NT2/D1 (cell line): ENCODE data around the gene CACNB1.

ENCODE experiments used
- YY1 ChIP-seq: IDR thresholded peaks from 2 replicates; pipeline ENCODE4 v1.6.1; 2011; ENCODE audit not compliant: insufficient read length, insufficient read depth
- ZNF274 ChIP-seq: IDR thresholded peaks from 2 replicates; pipeline ENCODE4 v1.6.1; 2011; ENCODE audit warnings: mild to moderate bottlenecking, low read depth, low read length

DNA sequence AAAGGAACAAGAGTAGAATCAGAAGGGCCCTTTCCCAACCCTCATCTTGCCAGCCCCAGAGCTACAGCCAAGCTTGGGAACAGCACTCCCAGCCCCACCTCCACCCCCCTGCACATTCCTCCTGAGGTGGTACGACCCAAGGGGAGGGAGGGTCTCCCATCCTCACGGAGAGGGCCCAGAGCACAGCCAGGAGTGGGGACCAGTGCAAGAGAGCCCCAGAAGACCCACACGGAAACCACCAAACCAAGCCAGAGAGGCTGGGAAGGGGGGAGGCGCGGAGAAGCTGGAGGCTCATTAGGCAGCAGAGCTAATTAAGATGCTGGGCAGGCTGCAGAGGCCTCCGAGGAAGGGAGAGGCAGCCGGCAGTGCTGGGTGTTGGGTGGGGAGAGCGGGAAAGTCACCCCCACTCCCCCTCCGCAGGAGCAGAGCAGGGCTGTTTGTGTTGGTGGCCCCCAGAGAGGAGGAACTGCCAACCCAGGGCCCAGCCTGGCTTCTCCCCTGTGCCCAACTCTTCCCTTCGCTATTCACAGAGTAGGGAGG lies 2.4 kb downstream of the CACNB1 start:
- TF ChIP-seq YY1, result no peak
- no peak for TF ChIP-seq ZNF274
